ENCODE results near the gene TTC9. TPM values are rescaled to one million over a fixed set of nuclear protein-coding genes. Genes with fewer than 3 reads are reported as not detected.

Gene TTC9
- total and polyA plus RNA-seq, 9 of the 15 experiments (the other 6 are each of a cell fraction or from before 2014, with no cell fraction given) = 0.07 TPM; not detected in 8

DNA sequence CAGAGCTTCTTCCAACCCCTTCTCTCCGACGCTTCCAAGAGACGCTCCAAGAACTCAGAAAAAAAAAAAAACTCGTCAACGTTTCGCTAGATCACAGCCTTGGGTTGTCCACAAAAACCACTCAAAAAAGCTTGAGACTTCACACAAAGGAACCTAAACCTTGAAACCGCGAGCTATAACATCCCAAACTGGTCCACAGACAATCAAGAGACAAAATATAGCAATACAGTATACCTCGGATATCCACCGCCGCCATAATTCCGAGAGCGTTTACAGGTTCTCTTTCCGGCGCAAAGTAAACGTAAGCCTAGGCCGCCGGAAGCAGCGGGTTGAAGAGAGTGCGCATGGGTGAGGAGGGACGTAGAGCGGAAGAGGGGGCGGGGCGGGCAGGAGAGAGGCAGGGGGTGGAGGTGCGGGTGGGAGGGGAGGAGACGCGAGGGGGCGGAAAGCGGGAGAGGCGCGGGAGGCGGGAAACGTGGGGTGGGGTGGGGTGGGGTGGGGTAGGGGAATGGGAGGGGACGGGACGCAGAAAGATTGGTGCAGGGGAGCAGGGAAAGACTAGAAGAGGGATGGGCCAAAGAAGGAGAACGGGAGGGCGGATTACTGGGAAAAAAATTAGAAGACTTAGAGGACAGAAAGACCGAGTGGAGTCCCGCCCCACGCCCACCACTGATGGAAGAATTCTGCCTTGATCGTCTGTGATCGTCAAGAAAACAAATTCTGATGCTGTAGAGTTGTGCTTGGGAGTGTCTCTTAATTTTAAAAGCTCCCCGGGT is 41.1 kb upstream of the TTC9 start, which contains the start of gene MED6 (continued):
- TF ChIP-seq ZBTB7A (IDR thresholded peaks at IDR 0.05; ENCODE audit: borderline replicate concordance, control insufficient read depth, low read depth, low read length) = no peak
- TF ChIP-seq NRF1 (conservative IDR thresholded peaks at IDR 0.05 in 1 of 2, IDR thresholded peaks at IDR 0.05 in 1 of 2) = peak; percentile 78 to 81
- no peak for TF ChIP-seq ZNF699 (CRISPR knock-in tag; IDR thresholded peaks at IDR 0.05; ENCODE audit: insufficient replicate concordance)
- no peak for TF ChIP-seq KDM1A (IDR thresholded peaks at IDR 0.05)
- TF ChIP-seq, protein P1, sequence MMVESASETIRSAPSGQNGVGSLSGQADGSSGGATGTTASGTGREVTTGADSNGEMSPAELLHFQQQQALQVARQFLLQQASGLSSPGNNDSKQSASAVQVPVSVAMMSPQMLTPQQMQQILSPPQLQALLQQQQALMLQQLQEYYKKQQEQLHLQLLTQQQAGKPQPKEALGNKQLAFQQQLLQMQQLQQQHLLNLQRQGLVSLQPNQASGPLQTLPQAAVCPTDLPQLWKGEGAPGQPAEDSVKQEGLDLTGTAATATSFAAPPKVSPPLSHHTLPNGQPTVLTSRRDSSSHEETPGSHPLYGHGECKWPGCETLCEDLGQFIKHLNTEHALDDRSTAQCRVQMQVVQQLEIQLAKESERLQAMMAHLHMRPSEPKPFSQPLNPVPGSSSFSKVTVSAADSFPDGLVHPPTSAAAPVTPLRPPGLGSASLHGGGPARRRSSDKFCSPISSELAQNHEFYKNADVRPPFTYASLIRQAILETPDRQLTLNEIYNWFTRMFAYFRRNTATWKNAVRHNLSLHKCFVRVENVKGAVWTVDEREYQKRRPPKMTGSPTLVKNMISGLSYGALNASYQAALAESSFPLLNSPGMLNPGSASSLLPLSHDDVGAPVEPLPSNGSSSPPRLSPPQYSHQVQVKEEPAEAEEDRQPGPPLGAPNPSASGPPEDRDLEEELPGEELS (CRISPR knock-in tag; IDR thresholded peaks at IDR 0.05; ENCODE audit: borderline replicate concordance) = no peak
- peak; percentile 46; the same call in 1 of the 2 replicates for TF ChIP-seq EP400 (IDR thresholded peaks at IDR 0.05)
- peak in 1 of 2 experiments; percentile 73; a peak in 2 of 4 replicates for TF ChIP-seq TBL1XR1 (IDR thresholded peaks at IDR 0.05; ENCODE audit: low read length in 2 of 2)
- no peak for TF ChIP-seq POLR2G (IDR thresholded peaks at IDR 0.05; ENCODE audit: low read depth, low read length)
- no peak for TF ChIP-seq ZNF12 (CRISPR knock-in tag; IDR thresholded peaks at IDR 0.05)
- no peak for TF ChIP-seq ZNF253 (CRISPR knock-in tag; conservative IDR thresholded peaks at IDR 0.05)
- TF ChIP-seq ELF2 (CRISPR knock-in tag; IDR thresholded peaks at IDR 0.05) = 0 out of 2 replicates have a peak, but pooled peaks have one; percentile 66
- no peak for TF ChIP-seq CREBBP (IDR thresholded peaks at IDR 0.05; ENCODE audit: low read depth, low read length)
- TF ChIP-seq FOXM1 (IDR thresholded peaks at IDR 0.05; ENCODE audit: low read depth) = no peak
- TF ChIP-seq FOXM1 (CRISPR knock-in tag; IDR thresholded peaks at IDR 0.05; ENCODE audit: low read depth) = no peak
- no peak for TF ChIP-seq NFIC (IDR thresholded peaks at IDR 0.05)
- TF ChIP-seq FOS (IDR thresholded peaks at IDR 0.05; ENCODE audit: extremely low read depth, insufficient read length) = no peak
- TF ChIP-seq, protein P2, sequence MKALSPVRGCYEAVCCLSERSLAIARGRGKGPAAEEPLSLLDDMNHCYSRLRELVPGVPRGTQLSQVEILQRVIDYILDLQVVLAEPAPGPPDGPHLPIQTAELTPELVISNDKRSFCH (CRISPR knock-in tag; IDR thresholded peaks at IDR 0.05) = no peak
- TF ChIP-seq, protein P2 (tag; IDR thresholded peaks at IDR 0.05) = no peak
- no peak for TF ChIP-seq RFX7 (CRISPR knock-in tag; IDR thresholded peaks at IDR 0.05)
- peak; percentile 47; the same call in 1 of the 2 replicates for TF ChIP-seq POLR2H (tag; IDR thresholded peaks at IDR 0.05; ENCODE audit: low read depth)
